Peyer's patch (tissue), 4 donors: Measurements from ENCODE around the gene NCK2.

Experiments
- POLR2A ChIP-seq, 2 donors: fragments of 450-650 bp; IDR thresholded peaks; one replicate each; pipeline ENCODE4 v1.5.1; 2017; ENCODE audit warnings: antibody characterized with exemption in 2 of 2, mild to moderate bottlenecking in 2 of 2, moderate library complexity in 2 of 2
- TF ChIP-seq, protein P1 (sequence below), 6 experiments: fragments of 450-650 bp in 4 of 6; fragments of 200-600 bp in 2 of 6; sonication (generic) in 1 of 6; IDR thresholded peaks; one replicate each; pipeline ENCODE4 v1.5.1; 2017 to 2019; ENCODE audit warnings: antibody characterized with exemption in 6 of 6, mild to moderate bottlenecking in 3 of 6, moderate library complexity in 1 of 6

DNA sequence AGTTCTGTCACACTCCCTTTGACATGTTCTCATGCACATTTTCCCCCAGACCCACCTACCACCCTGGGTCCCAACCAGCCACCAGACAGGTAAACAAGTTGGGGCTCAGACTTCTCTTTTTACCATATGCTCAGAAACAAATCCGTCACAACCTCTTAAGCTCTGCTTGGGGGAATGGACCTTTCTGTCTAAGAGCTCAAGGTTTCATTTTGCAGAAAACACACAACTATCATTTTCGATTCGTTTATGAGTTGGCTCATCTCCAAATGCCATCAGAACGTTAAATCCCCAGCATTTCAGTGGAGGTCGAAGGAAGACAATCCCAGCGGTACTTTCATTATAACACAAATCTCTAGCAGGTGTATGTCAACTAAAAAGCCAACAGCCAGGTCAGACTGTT, 30.6 kb upstream of the NCK2 start:
- TF ChIP-seq, protein P1, sequence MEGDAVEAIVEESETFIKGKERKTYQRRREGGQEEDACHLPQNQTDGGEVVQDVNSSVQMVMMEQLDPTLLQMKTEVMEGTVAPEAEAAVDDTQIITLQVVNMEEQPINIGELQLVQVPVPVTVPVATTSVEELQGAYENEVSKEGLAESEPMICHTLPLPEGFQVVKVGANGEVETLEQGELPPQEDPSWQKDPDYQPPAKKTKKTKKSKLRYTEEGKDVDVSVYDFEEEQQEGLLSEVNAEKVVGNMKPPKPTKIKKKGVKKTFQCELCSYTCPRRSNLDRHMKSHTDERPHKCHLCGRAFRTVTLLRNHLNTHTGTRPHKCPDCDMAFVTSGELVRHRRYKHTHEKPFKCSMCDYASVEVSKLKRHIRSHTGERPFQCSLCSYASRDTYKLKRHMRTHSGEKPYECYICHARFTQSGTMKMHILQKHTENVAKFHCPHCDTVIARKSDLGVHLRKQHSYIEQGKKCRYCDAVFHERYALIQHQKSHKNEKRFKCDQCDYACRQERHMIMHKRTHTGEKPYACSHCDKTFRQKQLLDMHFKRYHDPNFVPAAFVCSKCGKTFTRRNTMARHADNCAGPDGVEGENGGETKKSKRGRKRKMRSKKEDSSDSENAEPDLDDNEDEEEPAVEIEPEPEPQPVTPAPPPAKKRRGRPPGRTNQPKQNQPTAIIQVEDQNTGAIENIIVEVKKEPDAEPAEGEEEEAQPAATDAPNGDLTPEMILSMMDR (IDR thresholded peaks at IDR 0.05), result no peak
- no peak for TF ChIP-seq POLR2A (IDR thresholded peaks at IDR 0.05)
